Activated CD8-positive, alpha-beta T cell treated with anti-CD3 and anti-CD28 coated beads for 36 hours (primary cell): Measurements from ENCODE around the gene ZCCHC17. TPM values are rescaled to one million over a fixed set of nuclear protein-coding genes. Genes with fewer than 3 reads are reported as not detected.
A peak's percentile ranks its signal among the peaks of the same experiment; 100 is the strongest.

ENCODE experiments used
- ATAC-seq: fragments of 200-7000 bp; cut with Tn5 transposase; one replicate; pipeline ENCODE4 v1.10.0; 2021; ENCODE audit warnings: mild to moderate bottlenecking, moderate library complexity
- CTCF ChIA-PET: fragments of 350-600 bp; sonication (Branson Sonifier 250); formaldehyde crosslinking; loops from one replicate; lab custom pipeline; 2021; ENCODE audit warnings: antibody characterized with exemption; lab: Charles Lee
- POLR2A ChIA-PET: fragments of 350-600 bp; sonication (Branson Sonifier 250); formaldehyde crosslinking; loops from one replicate; lab custom pipeline; 2021; ENCODE audit warnings: antibody characterized with exemption; lab: Charles Lee
- DNase-seq: peaks from one replicate; pipeline ENCODE4 v3.0.0-alpha.2; 2020
- H3K27ac Mint-ChIP-seq: one replicate; pipeline ENCODE4 v1.8.0; 2021; ENCODE audit warnings: mild to moderate bottlenecking, mixed read lengths
- H3K27me3 Mint-ChIP-seq: one replicate; pipeline ENCODE4 v1.8.0; 2021; ENCODE audit warnings: mixed read lengths
- H3K36me3 Mint-ChIP-seq: one replicate; pipeline ENCODE4 v1.8.0; 2021; ENCODE audit warnings: low read depth, mixed read lengths
- H3K4me1 Mint-ChIP-seq: one replicate; pipeline ENCODE4 v1.8.0; 2021; ENCODE audit warnings: low read depth, mixed read lengths
- H3K4me3 Mint-ChIP-seq: one replicate; pipeline ENCODE4 v1.8.0; 2021; ENCODE audit warnings: mild to moderate bottlenecking, moderate library complexity, mixed read lengths
- H3K9me3 Mint-ChIP-seq: one replicate; pipeline ENCODE4 v1.8.0; 2021; ENCODE audit warnings: mixed read lengths
- CTCF ChIP-seq: fragments of 200-600 bp; IDR thresholded peaks from one replicate; pipeline ENCODE4 v1.8.0; 2022; ENCODE audit warnings: antibody characterized with exemption, mild to moderate bottlenecking
- intact Hi-C: fragments of 100-400 bp; cut with micrococcal nuclease; formaldehyde crosslinking; loops from one replicate; pipeline ENCODE4 v1.10.0; 2022
- total RNA-seq, 2 experiments: library from RNA; stranded (reverse); gene quantifications; one replicate each; pipeline ENCODE4 v1.2.3, GENCODE V29; 2021

The ZCCHC17 gene
- total RNA-seq, 2 experiments from 2014 or later: 27.2 to 28.7 TPM

DNA sequence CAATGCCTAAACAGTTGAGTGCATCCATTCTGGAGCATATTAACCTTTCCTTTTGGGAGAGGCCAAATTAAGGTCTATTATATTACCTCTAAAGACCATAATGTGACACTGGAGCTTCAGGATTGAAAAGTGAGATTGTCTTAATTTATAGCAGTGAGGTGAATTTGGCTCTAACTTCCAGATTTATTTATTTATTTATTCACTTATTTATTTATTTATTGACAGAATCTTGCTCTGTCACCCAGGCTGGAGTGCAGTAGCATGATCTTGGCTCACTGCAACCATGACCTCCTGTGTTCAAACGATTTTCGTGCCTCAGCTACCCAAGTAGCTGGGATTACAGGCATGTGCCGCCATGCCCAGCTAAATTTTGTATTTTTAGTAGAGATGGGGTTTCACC is 19.1 kb downstream of the ZCCHC17 start:
- H3K9me3 Mint-ChIP-seq: no peaks in the 10 kb centered on the region
- no peak overlapping the region for H3K27ac Mint-ChIP-seq
- ChIA-PET CTCF (interaction anchor here (1.0 kb wide), 1 partner anchor 11 kb away, joined by 3 read pairs; no protein-coding TSS in a partner anchor), POLR2A (interaction anchor here (0.7 kb wide), 1 partner anchor 447 kb away, joined by 3 read pairs; no protein-coding TSS in a partner anchor)
- ATAC-seq (no peak), DNase-seq (no peak)
- TF ChIP-seq CTCF: no peak
- no peaks in the 10 kb centered on the region for H3K4me1 Mint-ChIP-seq
- no peak overlapping the region for H3K4me3 Mint-ChIP-seq
- intact Hi-C loops: no loop called here
- H3K36me3 Mint-ChIP-seq: peaks cover 26% of the 10 kb centered on the region
- no peaks in the 10 kb centered on the region for H3K27me3 Mint-ChIP-seq

DNA sequence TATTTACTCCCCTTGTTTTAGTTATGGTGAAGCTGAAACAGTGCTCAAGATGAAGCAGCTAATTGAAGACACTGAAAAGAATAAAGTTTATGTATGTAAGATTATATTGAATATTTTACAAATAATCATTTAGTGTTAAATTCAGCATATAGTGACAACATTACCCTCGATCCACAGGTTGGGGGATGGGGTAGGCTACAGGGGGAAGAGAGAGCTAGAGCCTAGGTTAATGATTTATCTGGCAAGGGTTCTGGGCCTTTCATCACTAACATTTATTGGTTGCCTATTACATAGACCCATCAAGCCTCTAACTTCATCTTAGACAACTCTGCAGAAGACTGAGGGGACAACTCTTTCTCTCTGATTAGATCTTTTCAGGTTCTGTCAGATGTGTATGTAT is 21.3 kb downstream of the ZCCHC17 start:
- TF ChIP-seq CTCF: no peak
- intact Hi-C loops: no loop called here
- no peak for ATAC-seq
- no peak overlapping the region for H3K27ac Mint-ChIP-seq
- peaks cover 22% of the 10 kb centered on the region for H3K36me3 Mint-ChIP-seq
- H3K27me3 Mint-ChIP-seq: no peaks in the 10 kb centered on the region
- no peak for DNase-seq
- ChIA-PET CTCF (interaction anchor here (0.8 kb wide), 1 partner anchor 9 kb away, joined by 3 read pairs; no protein-coding TSS in a partner anchor), POLR2A (no interaction called here)
- no peak overlapping the region for H3K4me3 Mint-ChIP-seq
- no peaks in the 10 kb centered on the region for H3K4me1 Mint-ChIP-seq
- H3K9me3 Mint-ChIP-seq: no peaks in the 10 kb centered on the region

- H3K9me3 Mint-ChIP-seq: no peaks in the 10 kb centered on the region
- ChIA-PET POLR2A (no interaction called here), CTCF (no interaction called here)
- H3K27ac Mint-ChIP-seq: no peak overlapping the region
- TF ChIP-seq CTCF: no peak
- ATAC-seq (no peak), DNase-seq (no peak)
- H3K4me3 Mint-ChIP-seq: no peak overlapping the region
- peaks cover 10% of the 10 kb centered on the region for H3K36me3 Mint-ChIP-seq
- intact Hi-C loops: no loop called here
- H3K27me3 Mint-ChIP-seq: no peaks in the 10 kb centered on the region
- H3K4me1 Mint-ChIP-seq: no peaks in the 10 kb centered on the region
These were observed 27.3 kb downstream of the ZCCHC17 start for GRCh38 chr1:31324093-31324492.

- CTCF ChIA-PET: no interaction called here
- Mint-ChIP-seq H3K9me3 (no peaks in the 10 kb centered on the region), H3K27me3 (no peaks in the 10 kb centered on the region), H3K36me3 (peaks cover 10% of the 10 kb centered on the region), H3K4me3 (no peak overlapping the region), H3K4me1 (no peaks in the 10 kb centered on the region), H3K27ac (no peak overlapping the region)
- ATAC-seq: no peak
- intact Hi-C loops: no loop called here
- TF ChIP-seq CTCF: no peak
- no peak for DNase-seq
- POLR2A ChIA-PET: interaction anchor here (1.1 kb wide), 1 partner anchor 23 kb away, joined by 3 read pairs; no protein-coding TSS in a partner anchor
These were observed 28.2 kb downstream of the ZCCHC17 start for GRCh38 chr1:31324992-31325391.

DNA sequence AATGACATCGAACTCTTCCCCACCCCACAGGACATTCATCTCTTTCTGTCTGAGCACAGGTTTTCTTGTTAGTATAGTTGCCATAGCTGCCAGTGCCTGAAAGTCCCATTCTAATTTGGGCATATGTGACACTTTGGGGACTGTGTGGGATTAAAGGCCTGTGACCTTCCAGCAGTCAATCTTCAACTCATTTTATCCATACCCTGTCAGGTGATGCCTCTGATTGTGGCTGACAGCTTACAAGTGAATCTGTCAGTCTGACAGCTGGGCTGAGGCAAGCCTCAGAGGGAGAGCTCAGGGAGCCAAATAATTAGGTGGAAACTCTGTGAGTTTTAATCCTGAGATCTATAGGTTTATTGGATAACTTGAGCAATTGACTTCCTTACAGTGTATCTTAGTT is 29.6 kb downstream of the ZCCHC17 start:
- Mint-ChIP-seq H3K4me3 (no peak overlapping the region), H3K9me3 (no peaks in the 10 kb centered on the region), H3K27me3 (no peaks in the 10 kb centered on the region), H3K27ac (no peak overlapping the region), H3K36me3 (peaks cover 3% of the 10 kb centered on the region), H3K4me1 (no peaks in the 10 kb centered on the region)
- intact Hi-C loops: no loop called here
- ATAC-seq: no peak
- TF ChIP-seq CTCF: no peak
- ChIA-PET CTCF (interaction anchor here (0.9 to 1.4 kb wide), 3 partner anchors 9 to 95 kb away, joined by 3 read pairs; no protein-coding TSS in a partner anchor), POLR2A (no interaction called here)
- DNase-seq: peak; percentile 2
